GM19328 (cell line): ENCODE data around the gene FZD8.

Experiments used
- ATAC-seq: cut with Tn5 transposase; IDR thresholded peaks from one replicate; pipeline ENCODE4 v1.9.1; 2021; ENCODE audit warnings: mild to moderate bottlenecking, moderate library complexity; ENCODE audit not compliant: unreplicated experiment

FZD8 gene

DNA sequence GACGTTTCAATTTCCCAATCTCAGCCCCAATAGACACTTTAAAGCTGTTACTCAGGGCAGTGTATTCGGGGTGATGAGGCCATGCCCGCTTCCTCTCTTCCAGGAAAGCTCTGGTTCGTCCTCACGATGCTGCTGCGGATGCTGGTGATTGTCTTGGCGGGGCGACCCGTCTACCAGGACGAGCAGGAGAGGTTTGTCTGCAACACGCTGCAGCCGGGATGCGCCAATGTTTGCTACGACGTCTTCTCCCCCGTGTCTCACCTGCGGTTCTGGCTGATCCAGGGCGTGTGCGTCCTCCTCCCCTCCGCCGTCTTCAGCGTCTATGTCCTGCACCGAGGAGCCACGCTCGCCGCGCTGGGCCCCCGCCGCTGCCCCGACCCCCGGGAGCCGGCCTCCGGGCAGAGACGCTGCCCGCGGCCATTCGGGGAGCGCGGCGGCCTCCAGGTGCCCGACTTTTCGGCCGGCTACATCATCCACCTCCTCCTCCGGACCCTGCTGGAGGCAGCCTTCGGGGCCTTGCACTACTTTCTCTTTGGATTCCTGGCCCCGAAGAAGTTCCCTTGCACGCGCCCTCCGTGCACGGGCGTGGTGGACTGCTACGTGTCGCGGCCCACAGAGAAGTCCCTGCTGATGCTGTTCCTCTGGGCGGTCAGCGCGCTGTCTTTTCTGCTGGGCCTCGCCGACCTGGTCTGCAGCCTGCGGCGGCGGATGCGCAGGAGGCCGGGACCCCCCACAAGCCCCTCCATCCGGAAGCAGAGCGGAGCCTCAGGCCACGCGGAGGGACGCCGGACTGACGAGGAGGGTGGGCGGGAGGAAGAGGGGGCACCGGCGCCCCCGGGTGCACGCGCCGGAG is 34.4 kb downstream of the FZD8 start:
- ATAC-seq, result no peak

DNA sequence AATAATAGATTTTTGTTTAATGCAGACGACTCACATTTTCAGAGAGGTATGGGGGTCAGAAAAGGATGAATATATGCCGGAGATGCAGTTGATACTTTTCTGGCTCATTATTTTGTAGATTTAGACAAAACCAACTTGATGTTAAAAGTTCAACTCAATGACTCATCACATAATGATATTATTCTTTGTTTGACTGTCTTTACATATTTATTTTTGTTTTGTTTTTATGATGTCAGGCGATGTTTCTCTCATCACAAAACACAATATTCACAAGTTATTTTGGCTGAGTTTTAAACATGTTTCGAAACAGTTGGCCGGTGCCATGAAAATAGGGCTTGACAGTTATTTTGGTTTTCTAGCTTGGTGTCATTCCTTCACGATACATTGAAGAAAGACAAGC is 35.7 kb downstream of the FZD8 start:
- ATAC-seq, result no peak

DNA sequence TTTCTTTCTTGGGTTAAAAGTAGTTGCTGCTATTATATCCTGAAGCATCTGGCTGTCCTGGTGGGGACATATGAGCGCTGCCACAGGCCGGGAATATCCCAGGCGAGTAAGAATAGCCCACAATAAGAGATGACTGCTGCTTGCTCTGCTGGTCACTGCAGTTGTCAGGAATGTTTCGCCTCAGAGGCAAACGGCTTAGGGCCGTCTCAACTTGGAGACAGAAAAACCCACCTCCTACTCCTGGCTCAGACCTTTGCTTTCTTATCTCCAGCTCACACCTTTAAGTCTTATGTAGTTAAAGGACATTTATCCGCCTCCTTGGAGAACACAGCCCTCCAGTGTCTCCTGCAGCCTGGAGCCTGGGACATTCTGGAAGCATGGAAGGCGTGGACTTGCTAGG is 36.9 kb downstream of the FZD8 start, which contains the start of gene GJD4:
TSS of gene GJD4 (plus strand) at position 151 of the 400 bp plus-strand sequence. CDS start at position 378, 227 bp downstream.
- ATAC-seq, result no peak

DNA sequence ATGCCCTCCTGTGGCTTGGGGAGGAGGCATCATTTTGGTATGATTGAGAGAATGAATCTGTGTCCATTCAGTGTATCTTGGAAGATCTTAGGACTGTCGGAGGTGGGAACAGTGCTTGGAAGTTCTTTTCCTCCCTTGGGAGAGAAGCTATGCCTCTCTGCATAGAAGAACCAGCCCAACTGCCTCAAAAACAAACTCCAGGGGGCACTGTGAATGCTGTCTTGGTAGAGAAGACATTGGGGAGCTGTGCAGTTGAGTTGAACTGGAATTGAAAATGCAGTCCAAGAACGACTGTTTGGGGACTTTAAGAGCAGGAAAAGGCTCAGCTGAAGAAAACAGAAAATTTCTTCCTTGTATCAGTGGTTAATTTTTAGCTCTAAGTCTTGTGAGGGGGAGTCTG is 41.9 kb downstream of the FZD8 start:
- ATAC-seq, result no peak

DNA sequence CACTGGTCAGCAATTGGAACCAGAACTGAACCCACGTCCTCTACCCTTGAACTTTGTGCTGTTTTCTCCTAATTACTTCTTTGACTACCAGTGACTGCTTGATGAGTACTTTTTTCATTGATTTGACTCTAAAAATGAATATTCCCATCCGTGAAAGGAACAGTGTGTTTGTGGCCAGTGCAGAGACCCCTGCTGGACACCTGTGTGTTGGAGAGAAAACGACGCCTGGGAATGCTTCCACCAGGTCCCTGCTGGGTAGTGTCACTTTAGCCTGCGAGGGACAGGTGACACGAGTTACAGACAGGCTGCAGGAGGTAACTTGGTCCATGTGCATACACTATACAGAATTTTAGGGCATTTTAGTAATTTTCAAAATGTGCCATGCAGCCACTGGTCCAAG is 43.7 kb downstream of the FZD8 start:
- no peak for ATAC-seq

DNA sequence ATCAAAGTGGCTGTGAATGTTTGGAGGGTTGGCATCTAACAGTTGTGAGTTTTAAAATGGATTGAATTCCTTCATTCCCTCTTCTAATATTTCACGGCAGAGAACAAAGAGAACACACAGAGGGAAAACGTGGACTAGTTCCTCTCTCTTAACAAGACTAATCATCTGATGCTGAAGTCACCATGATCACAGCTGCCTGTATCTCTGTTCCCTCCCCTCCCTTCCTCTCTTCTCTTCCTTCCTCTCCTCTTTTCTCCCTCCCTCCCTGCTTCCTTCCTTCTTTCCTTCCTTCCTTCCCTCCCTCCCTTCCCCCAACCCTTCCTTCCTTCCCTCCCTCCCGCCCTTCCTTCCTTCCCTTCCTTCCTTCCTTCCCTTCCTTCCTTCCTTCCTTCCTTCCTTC is 47.0 kb downstream of the FZD8 start:
- no peak for ATAC-seq

DNA sequence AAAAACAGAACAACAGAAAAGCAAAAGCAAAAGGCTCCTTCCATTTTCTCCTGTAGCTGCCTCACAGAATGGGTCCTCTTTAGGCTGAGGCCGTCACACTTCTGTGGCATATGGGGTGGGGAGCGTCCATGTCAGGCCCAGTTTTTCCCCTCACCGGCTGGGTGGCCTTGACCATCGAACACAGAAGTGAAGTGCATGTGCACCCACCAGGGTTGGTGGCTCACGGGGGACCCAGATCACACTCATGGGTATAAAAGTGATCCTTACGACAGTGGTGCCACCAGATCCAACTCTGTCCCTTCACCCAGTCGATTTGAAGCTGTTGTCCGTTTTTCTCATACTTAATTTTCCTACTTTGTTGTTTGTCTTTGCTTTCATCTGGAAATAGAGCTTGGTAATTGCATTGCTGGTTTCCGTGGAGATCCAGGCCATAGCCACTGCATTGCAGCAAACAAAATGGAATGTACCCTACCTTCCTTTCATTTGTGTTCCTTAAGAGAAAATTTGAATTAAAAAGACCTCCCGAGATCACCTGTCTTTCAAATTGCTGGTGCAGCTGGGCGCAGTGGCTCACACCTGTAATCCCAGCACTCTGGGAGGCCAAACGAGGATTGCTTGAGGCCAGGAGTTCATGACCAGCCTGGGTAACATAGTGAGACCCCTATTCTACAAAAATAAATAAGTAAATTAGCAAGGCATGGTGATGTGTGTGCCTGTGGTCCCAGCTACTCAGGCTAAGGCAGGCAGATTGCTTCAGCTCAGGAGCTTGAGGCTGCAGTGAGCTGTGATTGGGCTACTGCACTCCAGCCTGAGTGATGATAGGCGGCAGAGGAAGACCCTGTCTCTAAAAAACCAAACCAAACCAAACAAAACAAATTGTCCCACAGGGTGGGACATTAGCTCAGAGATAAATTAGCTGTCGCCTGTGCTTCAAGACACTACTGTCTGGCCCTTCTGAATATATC is 47.7 kb downstream of the FZD8 start:
- ATAC-seq, result no peak

DNA sequence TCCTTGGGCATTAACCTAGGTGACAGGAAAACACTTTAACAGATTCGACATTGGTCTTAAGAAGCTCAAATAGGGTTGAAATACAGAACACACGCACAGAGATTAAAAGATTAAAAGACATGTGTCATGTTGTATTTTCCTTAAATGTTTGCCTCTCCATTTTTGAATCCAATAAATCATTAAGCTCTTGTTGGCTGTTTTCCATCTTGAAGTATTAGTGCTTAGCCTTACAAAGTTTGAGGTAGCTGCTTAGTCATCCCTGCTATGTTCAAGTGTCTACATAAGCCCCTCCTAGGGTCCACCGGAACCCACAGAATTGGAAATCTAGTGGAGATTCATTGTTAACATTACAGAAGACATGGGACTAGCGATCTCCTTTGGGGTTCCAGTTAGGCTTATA is 49.7 kb downstream of the FZD8 start:
- ATAC-seq, result no peak

DNA sequence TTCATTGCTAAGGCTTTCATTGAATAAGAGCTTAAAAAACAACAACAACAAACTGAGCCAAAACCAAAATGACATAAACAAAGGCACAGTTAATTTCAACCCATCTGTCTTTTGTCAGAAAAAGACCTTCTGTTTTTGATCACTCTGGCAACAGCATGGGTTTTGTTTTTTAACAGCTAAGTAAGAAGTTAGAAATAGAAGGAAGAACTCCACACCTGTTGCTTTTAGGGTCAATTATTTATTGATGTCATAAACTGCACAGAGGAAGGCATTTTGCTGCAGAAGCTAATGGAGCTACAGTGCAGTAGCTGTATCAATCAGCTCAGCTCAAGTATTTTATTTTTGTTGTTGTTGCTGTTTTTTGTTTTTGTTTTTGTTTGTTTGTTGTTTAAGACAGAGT is 53.3 kb downstream of the FZD8 start:
- ATAC-seq, result no peak
